ENCODE results near the gene LRRC4B.

Gene LRRC4B

GRCh38 chr19:50512999-50513745 lies 55.1 kb downstream of the LRRC4B start:
- no peaks in the 10 kb centered on the region for H3K36me3 ChIP-seq (ENCODE audit: control insufficient read depth, insufficient read depth, low read length)
- no peak overlapping the region for H3K4me3 ChIP-seq (ENCODE audit: low read length)
- H3K9me3 ChIP-seq (ENCODE audit: control insufficient read depth, low read length) = no peaks in the 10 kb centered on the region
- no peaks in the 10 kb centered on the region for H3K27me3 ChIP-seq (ENCODE audit: control insufficient read depth, insufficient read depth, low read length)
- H3K9ac ChIP-seq (ENCODE audit: low read length) = no peak overlapping the region
- H3K4me1 ChIP-seq (ENCODE audit: control insufficient read depth, insufficient read depth, low read length) = peaks cover 8% of the 10 kb centered on the region

- Histone ChIP-seq H3K4me3 (ENCODE audit: low read length) (no peak overlapping the region), H3K9ac (ENCODE audit: low read length) (no peak overlapping the region), H3K4me1 (ENCODE audit: control insufficient read depth, insufficient read depth, low read length) (peaks cover 8% of the 10 kb centered on the region)
Observed at GRCh38 chr19:50512112-50512998, 55.9 kb downstream of the LRRC4B start.

GRCh38 chr19:50511069-50511822 lies 57.0 kb downstream of the LRRC4B start, which contains the start of gene JOSD2:
Gene JOSD2 (minus strand): TSS chr19:50511191. CDS start chr19:50510431, 760 bp downstream.
- H3K9me3 ChIP-seq (ENCODE audit: control insufficient read depth, low read length) = no peaks in the 10 kb centered on the region
- peaks cover 8% of the 10 kb centered on the region for H3K4me1 ChIP-seq (ENCODE audit: control insufficient read depth, insufficient read depth, low read length)
- no peaks in the 10 kb centered on the region for H3K36me3 ChIP-seq (ENCODE audit: control insufficient read depth, insufficient read depth, low read length)
- peak within 1 kb of the TSS; percentile 77 for H3K4me3 ChIP-seq (ENCODE audit: low read length)
- peak within 1 kb of the TSS; percentile 68 for H3K9ac ChIP-seq (ENCODE audit: low read length)
- H3K27me3 ChIP-seq (ENCODE audit: control insufficient read depth, insufficient read depth, low read length) = no peaks in the 10 kb centered on the region

More at GRCh38 chr19:50512112-50512998, 55.9 kb downstream of the LRRC4B start:
- no peaks in the 10 kb centered on the region for H3K27me3 ChIP-seq (ENCODE audit: control insufficient read depth, insufficient read depth, low read length)
- no peaks in the 10 kb centered on the region for H3K36me3 ChIP-seq (ENCODE audit: control insufficient read depth, insufficient read depth, low read length)
- no peaks in the 10 kb centered on the region for H3K9me3 ChIP-seq (ENCODE audit: control insufficient read depth, low read length)

GRCh38 chr19:50510700-50511068 lies 57.6 kb downstream of the LRRC4B start:
- no peaks in the 10 kb centered on the region for H3K9me3 ChIP-seq (ENCODE audit: control insufficient read depth, low read length)
- H3K27me3 ChIP-seq (ENCODE audit: control insufficient read depth, insufficient read depth, low read length) = no peaks in the 10 kb centered on the region
- H3K36me3 ChIP-seq (ENCODE audit: control insufficient read depth, insufficient read depth, low read length) = no peaks in the 10 kb centered on the region
- H3K4me1 ChIP-seq (ENCODE audit: control insufficient read depth, insufficient read depth, low read length) = peaks cover 8% of the 10 kb centered on the region
- peak overlapping the region; percentile 68 for H3K9ac ChIP-seq (ENCODE audit: low read length)
- H3K4me3 ChIP-seq (ENCODE audit: low read length) = peak overlapping the region; percentile 77

- peak overlapping the region; percentile 77 for H3K4me3 ChIP-seq (ENCODE audit: low read length)
- peaks cover 8% of the 10 kb centered on the region for H3K4me1 ChIP-seq (ENCODE audit: control insufficient read depth, insufficient read depth, low read length)
- H3K27me3 ChIP-seq (ENCODE audit: control insufficient read depth, insufficient read depth, low read length) = no peaks in the 10 kb centered on the region
- H3K36me3 ChIP-seq (ENCODE audit: control insufficient read depth, insufficient read depth, low read length) = no peaks in the 10 kb centered on the region
- no peaks in the 10 kb centered on the region for H3K9me3 ChIP-seq (ENCODE audit: control insufficient read depth, low read length)
- H3K9ac ChIP-seq (ENCODE audit: low read length) = peak overlapping the region; percentile 68
Observed at GRCh38 chr19:50510121-50510670, 58.0 kb downstream of the LRRC4B start.

- Histone ChIP-seq H3K4me3 (ENCODE audit: low read length) (no peak overlapping the region), H3K27me3 (ENCODE audit: control insufficient read depth, insufficient read depth, low read length) (no peaks in the 10 kb centered on the region), H3K9ac (ENCODE audit: low read length) (peak overlapping the region; percentile 15), H3K9me3 (ENCODE audit: control insufficient read depth, low read length) (no peaks in the 10 kb centered on the region), H3K4me1 (ENCODE audit: control insufficient read depth, insufficient read depth, low read length) (peaks cover 8% of the 10 kb centered on the region), H3K36me3 (ENCODE audit: control insufficient read depth, insufficient read depth, low read length) (no peaks in the 10 kb centered on the region)
Observed at GRCh38 chr19:50509366-50509765, 58.9 kb downstream of the LRRC4B start.

GRCh38 chr19:50508843-50509190 lies 59.4 kb downstream of the LRRC4B start:
- no peak overlapping the region for H3K9ac ChIP-seq (ENCODE audit: low read length)
- H3K27me3 ChIP-seq (ENCODE audit: control insufficient read depth, insufficient read depth, low read length) = no peaks in the 10 kb centered on the region

GRCh38 chr19:50507376-50507775 lies 60.9 kb downstream of the LRRC4B start:
- Histone ChIP-seq H3K9me3 (ENCODE audit: control insufficient read depth, low read length) (no peaks in the 10 kb centered on the region), H3K9ac (ENCODE audit: low read length) (no peak overlapping the region), H3K4me3 (ENCODE audit: low read length) (no peak overlapping the region), H3K4me1 (ENCODE audit: control insufficient read depth, insufficient read depth, low read length) (peaks cover 8% of the 10 kb centered on the region), H3K27me3 (ENCODE audit: control insufficient read depth, insufficient read depth, low read length) (no peaks in the 10 kb centered on the region), H3K36me3 (ENCODE audit: control insufficient read depth, insufficient read depth, low read length) (no peaks in the 10 kb centered on the region)

More at GRCh38 chr19:50508843-50509190, 59.4 kb downstream of the LRRC4B start:
- Histone ChIP-seq H3K4me3 (ENCODE audit: low read length) (no peak overlapping the region), H3K36me3 (ENCODE audit: control insufficient read depth, insufficient read depth, low read length) (no peaks in the 10 kb centered on the region), H3K4me1 (ENCODE audit: control insufficient read depth, insufficient read depth, low read length) (peaks cover 8% of the 10 kb centered on the region), H3K9me3 (ENCODE audit: control insufficient read depth, low read length) (no peaks in the 10 kb centered on the region)

GRCh38 chr19:50506700-50507099 lies 61.5 kb downstream of the LRRC4B start:
- H3K4me1 ChIP-seq (ENCODE audit: control insufficient read depth, insufficient read depth, low read length) = peaks cover 8% of the 10 kb centered on the region
- no peaks in the 10 kb centered on the region for H3K9me3 ChIP-seq (ENCODE audit: control insufficient read depth, low read length)
- no peak overlapping the region for H3K9ac ChIP-seq (ENCODE audit: low read length)
- no peak overlapping the region for H3K4me3 ChIP-seq (ENCODE audit: low read length)
- H3K27me3 ChIP-seq (ENCODE audit: control insufficient read depth, insufficient read depth, low read length) = no peaks in the 10 kb centered on the region
- H3K36me3 ChIP-seq (ENCODE audit: control insufficient read depth, insufficient read depth, low read length) = no peaks in the 10 kb centered on the region

GRCh38 chr19:50505856-50506611 lies 62.2 kb downstream of the LRRC4B start:
- H3K9me3 ChIP-seq (ENCODE audit: control insufficient read depth, low read length) = no peaks in the 10 kb centered on the region
- H3K9ac ChIP-seq (ENCODE audit: low read length) = no peak overlapping the region
- no peaks in the 10 kb centered on the region for H3K27me3 ChIP-seq (ENCODE audit: control insufficient read depth, insufficient read depth, low read length)
- peaks cover 8% of the 10 kb centered on the region for H3K4me1 ChIP-seq (ENCODE audit: control insufficient read depth, insufficient read depth, low read length)
- no peak overlapping the region for H3K4me3 ChIP-seq (ENCODE audit: low read length)
- no peaks in the 10 kb centered on the region for H3K36me3 ChIP-seq (ENCODE audit: control insufficient read depth, insufficient read depth, low read length)
